GM12878 (cell line): ENCODE measurements around the gene WDR64. TPM values are rescaled to one million over a fixed set of nuclear protein-coding genes. Genes with fewer than 3 reads are reported as not detected.

Experiments used
- ATAC-seq: fragments of 200-7000 bp; cut with Tn5 transposase; 3 replicates; pipeline ENCODE4 v1.9.1; 2020; ENCODE audit warnings: mild to moderate bottlenecking, moderate library complexity
- BruUV-seq: library from RNA; stranded (reverse); fragments of 400-500 nt; replicated peaks from 2 replicates; lab custom pipeline; 2021; lab: Mats Ljungman, UMichigan
- CTCF ChIA-PET: fragments of 300-600 bp; sonication (Branson Sonifier 250); formaldehyde crosslinking; extraction: SDS; loops from one replicate; lab custom pipeline; 2021; ENCODE audit warnings: inconsistent platforms; lab: Yijun Ruan, JAX
- POLR2A ChIA-PET: fragments of 350-600 bp; formaldehyde crosslinking; extraction: SDS; loops from one replicate; lab custom pipeline; 2021; ENCODE audit warnings: inconsistent platforms; lab: Charles Lee
- RAD21 ChIA-PET: fragments of 300-600 bp; sonication (Branson Sonifier 250); formaldehyde crosslinking; loops from one replicate; lab custom pipeline; 2023; ENCODE audit warnings: antibody characterized with exemption; ENCODE audit not compliant: unreplicated experiment; lab: Charles Lee
- SMC1A ChIA-PET: fragments of 300-600 bp; sonication (Branson Sonifier 250); formaldehyde crosslinking; loops from one replicate; lab custom pipeline; 2023; ENCODE audit not compliant: unreplicated experiment, uncharacterized antibody; lab: Charles Lee
- DNase-seq: peaks from one replicate; pipeline ENCODE4 v3.0.0-alpha.2; 2011; ENCODE audit warnings: low read depth, low spot score
- FAIRE-seq: peaks from 3 replicates; lab custom pipeline; 2011; peaks lifted over from hg19 to GRCh38; lab: Jason Lieb, UNC
- H2AFZ ChIP-seq: 2 replicates; pipeline ENCODE4 v1.6.0; 2011; ENCODE audit warnings: low read depth, low read length, control low read depth; ENCODE audit not compliant: control insufficient read depth
- H3K27ac ChIP-seq: 2 replicates; pipeline ENCODE4 v1.5.1; 2011; ENCODE audit warnings: control low read depth; ENCODE audit not compliant: control insufficient read depth, insufficient read depth
- H3K27me3 ChIP-seq, 2 experiments: replicated peaks in 1 of 2; 2 replicates each; pipeline versions ENCODE4 v1.6.0 to v1.6.1; 2011; ENCODE audit warnings: low read length in 1 of 2; ENCODE audit not compliant: control insufficient read depth in 2 of 2, insufficient read depth in 2 of 2
- H3K36me3 ChIP-seq, 2 experiments: 2 replicates each; pipeline ENCODE4 v1.5.1; 2011; ENCODE audit warnings: low read length in 1 of 2; ENCODE audit not compliant: control insufficient read depth in 2 of 2, insufficient read depth in 2 of 2
- H3K4me1 ChIP-seq: 2 replicates; pipeline ENCODE4 v1.6.1; 2011; ENCODE audit warnings: mild to moderate bottlenecking, low read length, moderate library complexity, mixed read lengths; ENCODE audit not compliant: control insufficient read depth, insufficient read depth
- H3K4me2 ChIP-seq: 2 replicates; pipeline ENCODE4 v1.6.0; 2011; ENCODE audit warnings: control low read depth; ENCODE audit not compliant: control insufficient read depth, insufficient read depth
- H3K4me3 ChIP-seq: fragments of 200-600 bp; sonication (generic); 2 replicates; pipeline ENCODE4 v1.5.1; 2016
- H3K79me2 ChIP-seq: 2 replicates; pipeline ENCODE4 v1.6.0; 2011; ENCODE audit warnings: low read length; ENCODE audit not compliant: control insufficient read depth, insufficient read depth
- H3K9ac ChIP-seq: 2 replicates; pipeline ENCODE4 v1.8.0; 2011; ENCODE audit warnings: low read length, control low read depth, mixed read lengths; ENCODE audit not compliant: control insufficient read depth, insufficient read depth
- H3K9me3 ChIP-seq: replicated peaks from 3 replicates; pipeline ENCODE4 v1.5.1; 2011; ENCODE audit warnings: mild to moderate bottlenecking, low read length; ENCODE audit not compliant: control insufficient read depth, insufficient read depth
- H4K20me1 ChIP-seq: 2 replicates; pipeline ENCODE4 v1.6.0; 2011; ENCODE audit not compliant: control insufficient read depth, insufficient read depth
- CHD2 ChIP-seq: IDR thresholded peaks from 2 replicates; pipeline ENCODE4 v1.6.1; 2011; ENCODE audit warnings: low read depth, low read length, improper control_type of control experiment, borderline replicate concordance
- IRF5 ChIP-seq: fragments of 450-650 bp; IDR thresholded peaks from 2 replicates; pipeline ENCODE4 v1.6.1; 2017; ENCODE audit warnings: borderline replicate concordance
- NR2C1 ChIP-seq: fragments of 450-650 bp; IDR thresholded peaks from 2 replicates; pipeline ENCODE4 v1.6.1; 2017; ENCODE audit warnings: antibody characterized with exemption, mild to moderate bottlenecking, moderate library complexity
- PML ChIP-seq: IDR thresholded peaks from 2 replicates; pipeline ENCODE4 v1.6.1; 2012; ENCODE audit warnings: low read length, inconsistent platforms
- SREBF1 ChIP-seq: IDR thresholded peaks from 2 replicates; pipeline ENCODE4 v1.6.1; 2012; ENCODE audit warnings: mild to moderate bottlenecking, low read length
- SRF ChIP-seq, 2 experiments: IDR thresholded peaks; 2 replicates each; pipeline ENCODE4 v1.6.1; 2011; ENCODE audit warnings: low read depth in 2 of 2, low read length in 2 of 2, mild to moderate bottlenecking in 1 of 2, moderate library complexity in 1 of 2
- WRNIP1 ChIP-seq: IDR thresholded peaks from 2 replicates; pipeline ENCODE4 v1.6.1; 2011; ENCODE audit warnings: low read depth, low read length, improper control_type of control experiment, borderline replicate concordance
- ZNF687 ChIP-seq: fragments of 450-650 bp; IDR thresholded peaks from 2 replicates; pipeline ENCODE4 v1.6.1; 2017; ENCODE audit warnings: mild to moderate bottlenecking, moderate library complexity
- WGBS: methylation state at CpG from one replicate; pipeline ENCODE4 v1.1.6; 2016; ENCODE audit warnings: low lambda C conversion rate; ENCODE audit not compliant: insufficient replicate concordance, insufficient coverage; ENCODE audit errors: missing lambda C conversion rate; 5-methylcytosine and 5-hydroxymethylcytosine counted together
- in situ Hi-C: fragments of 300-500 bp; cut with MboI; formaldehyde crosslinking; loops from 9 replicates; pipeline ENCODE4 v1.14.3; 2018; ENCODE audit warnings: mixed read lengths
- intact Hi-C: fragments of 100-400 bp; cut with micrococcal nuclease; formaldehyde crosslinking; loops from one replicate; pipeline ENCODE4 v1.14.2; 2022; ENCODE audit not compliant: unreplicated experiment
- polyA plus RNA-seq, 11 experiments: library from polyadenylated mRNA; depleted of rRNA in 4 of 11; unstranded in 6 of 11; stranded (reverse) in 5 of 11; fragments of >200 nt; fragmentation: Nextera tagmentation in 4 of 11; fragmentation: Illumina TruSeq in 1 of 11; extraction: Ambion mirVana in 4 of 11; extraction: Trizol in 1 of 11; gene quantifications; 1 replicate in 1 of 11; 2 replicates in 10 of 11; pipeline versions ENCODE4 v1.2.1 to v1.2.3, GENCODE V29; 2011 to 2016; ENCODE audit warnings: inconsistent platforms in 2 of 11, missing spikeins in 2 of 11, low read depth in 1 of 11
- total RNA-seq, 4 experiments: library from RNA; depleted of rRNA in 3 of 4; stranded (reverse); fragments of >200 nt in 3 of 4; fragmentation: Illumina TruSeq in 1 of 4; extraction: Trizol in 1 of 4; gene quantifications; 2 replicates each; pipeline versions ENCODE4 v1.2.1 to v1.2.3, GENCODE V29; 2013 to 2021

The WDR64 gene
- total and polyA plus RNA-seq, 10 of the 15 experiments (the other 5 are each of a cell fraction or from before 2014, with no cell fraction given), result 0.01 TPM; not detected in 9

- RAD21 ChIA-PET, result interaction anchor here (1.1 kb wide), 1 partner anchor 93 kb away, joined by 3 read pairs; the partner anchor contains the start of gene FH
- H3K36me3 ChIP-seq, result no peaks in the 10 kb centered on the region
- H3K27ac ChIP-seq, result no peak overlapping the region
- TF ChIP-seq NR2C1 (no peak), SREBF1 (no peak)
- 95% methylated on average over 9 of the region's 9 CpGs for WGBS
- no peak for ATAC-seq
- no peak for FAIRE-seq
- H3K4me3 ChIP-seq, result no peak overlapping the region
- H3K4me1 ChIP-seq, result peaks cover 5% of the 10 kb centered on the region; the same call in 1 of the 2 replicates
- in situ Hi-C loops (loop anchor here (5.0 to 10.0 kb wide), 2 partner anchors 229 to 382 kb away; partner anchors contain the start of gene MAP1LC3C), intact Hi-C loops (loop anchor here (5.0 to 10.0 kb wide), 4 partner anchors 81 to 878 kb away; partner anchors contain the start of genes KMO and MAP1LC3C)
- BruUV-seq, result no TSS peak
- DNase-seq, result no peak
- H2AFZ ChIP-seq, result no peak overlapping the region
- POLR2A ChIA-PET, result no interaction called here
- no peaks in the 10 kb centered on the region for H3K27me3 ChIP-seq
- H3K4me2 ChIP-seq, result no peak overlapping the region
- SMC1A ChIA-PET, result interaction anchor here (0.6 to 2.9 kb wide), 3 partner anchors 12 to 81 kb away, joined by 3 to 28 read pairs (median 4); partner anchors contain the start of gene KMO
- CTCF ChIA-PET, result interaction anchor here (0.6 to 4.8 kb wide), 16 partner anchors 8 to 404 kb away, joined by 3 to 59 read pairs (median 6); partner anchors contain the start of gene EXO1
- H3K9me3 ChIP-seq, result no peaks in the 10 kb centered on the region
- no peaks in the 10 kb centered on the region for H3K79me2 ChIP-seq
- H3K9ac ChIP-seq, result no peak overlapping the region
- no peaks in the 10 kb centered on the region for H4K20me1 ChIP-seq
Measured at GRCh38 chr1:241612533-241613477, 39.3 kb upstream of the WDR64 start.

- ChIA-PET SMC1A (interaction anchor here (1.2 to 1.3 kb wide), 2 partner anchors 66 to 82 kb away, joined by 3 read pairs; partner anchors contain the start of gene KMO), RAD21 (no interaction called here), CTCF (interaction anchor here (4.8 kb wide), 1 partner anchor 13 kb away, joined by 59 read pairs; no protein-coding TSS in a partner anchor), POLR2A (no interaction called here)
- H3K36me3 ChIP-seq, result no peaks in the 10 kb centered on the region
- BruUV-seq, result no TSS peak
- no peak for FAIRE-seq
- no peaks in the 10 kb centered on the region for H3K4me1 ChIP-seq
- 82% methylated on average over 4 of the region's 4 CpGs for WGBS
- H3K4me2 ChIP-seq, result no peak overlapping the region
- DNase-seq, result no peak
- H2AFZ ChIP-seq, result no peak overlapping the region
- no peak overlapping the region for H3K9ac ChIP-seq
- intact Hi-C loops, result loop anchor here (5.0 to 10.0 kb wide), 4 partner anchors 82 to 879 kb away; partner anchors contain the start of genes KMO and MAP1LC3C
- no peaks in the 10 kb centered on the region for H3K9me3 ChIP-seq
- H3K4me3 ChIP-seq, result no peak overlapping the region
- 0 out of 3 replicates have a peak, but pooled peaks have one; percentile 33 for ATAC-seq
- no peaks in the 10 kb centered on the region for H4K20me1 ChIP-seq
- H3K27ac ChIP-seq, result no peak overlapping the region
- in situ Hi-C loops, result loop anchor here (5.0 to 10.0 kb wide), 2 partner anchors 228 to 381 kb away; partner anchors contain the start of gene MAP1LC3C
- no peaks in the 10 kb centered on the region for H3K27me3 ChIP-seq
- H3K79me2 ChIP-seq, result no peaks in the 10 kb centered on the region
- TF ChIP-seq WRNIP1, result no peak
- no peak for TF ChIP-seq PML
- TF ChIP-seq CHD2, result no peak
- TF ChIP-seq ZNF687, result no peak
- no peak for TF ChIP-seq IRF5
- no peak for TF ChIP-seq SRF (IDR thresholded peaks at IDR 0.05; ENCODE audit: low read depth in 2 of 2, low read length in 2 of 2)
Measured at GRCh38 chr1:241614144-241614543, 37.9 kb upstream of the WDR64 start.
